HCT116 (cell line): ENCODE measurements around the gene RAX. TPM values are rescaled to one million over a fixed set of nuclear protein-coding genes. Genes with fewer than 3 reads are reported as not detected.

Source experiments
- ATAC-seq: fragments of 200-7000 bp; cut with Tn5 transposase; 2 replicates; pipeline ENCODE4 v1.9.1; 2020; ENCODE audit warnings: mild to moderate bottlenecking, moderate library complexity
- BruUV-seq: library from RNA; stranded (reverse); fragments of 400-500 nt; replicated peaks from 2 replicates; lab custom pipeline; 2021; lab: Mats Ljungman, UMichigan
- CTCF ChIA-PET: fragments of 300-600 bp; sonication (Branson Sonifier 250); formaldehyde crosslinking; loops from one replicate; lab custom pipeline; 2021; ENCODE audit warnings: antibody characterized with exemption; lab: Charles Lee
- POLR2A ChIA-PET: fragments of 300-600, 350-600 bp; sonication (Branson Sonifier 250); formaldehyde crosslinking; loops from one replicate; lab custom pipeline; 2021; ENCODE audit warnings: antibody characterized with exemption; lab: Charles Lee
- RAD21 ChIA-PET, 2 experiments: fragments of 300-600 bp; sonication (Branson Sonifier 250); formaldehyde crosslinking; loops; one replicate each; lab custom pipeline; 2023; ENCODE audit warnings: low total read pairs in 2 of 2; ENCODE audit not compliant: uncharacterized antibody in 2 of 2, unreplicated experiment in 2 of 2, low non-redundant PET in 1 of 2; lab: Charles Lee
- DNase-seq: peaks from one replicate; pipeline ENCODE4 v3.0.0-alpha.2; 2010; ENCODE audit warnings: low read depth, low spot score
- H2AFZ ChIP-seq: fragments of 200-600 bp; shearing (Covaris generic), sonication (generic); 2 replicates; pipeline ENCODE4 v1.6.1; 2017; ENCODE audit warnings: low read depth, mixed run types, mixed read lengths, antibody characterized with exemption, low read length; ENCODE audit not compliant: poor library complexity, severe bottlenecking
- H3K27ac ChIP-seq: 2 replicates; pipeline ENCODE4 v1.5.1; 2012; ENCODE audit warnings: low read depth, low read length
- H3K27me3 ChIP-seq: fragments of 200-600 bp; sonication (generic); 2 replicates; pipeline ENCODE4 v1.6.1; 2016; ENCODE audit warnings: mixed run types, low read length, mixed read lengths; ENCODE audit not compliant: insufficient read depth
- H3K36me3 ChIP-seq, 2 experiments: fragments of 200-500 bp in 1 of 2; fragments of 200-600 bp in 1 of 2; sonication (Bioruptor generic) in 1 of 2; sonication (generic) in 1 of 2; 2 replicates each; pipeline versions ENCODE4 v1.5.1 to v1.6.1; 2014 to 2016; ENCODE audit warnings: low read length in 2 of 2, inconsistent platforms in 1 of 2, mixed read lengths in 1 of 2, mixed run types in 1 of 2; ENCODE audit not compliant: insufficient read depth in 2 of 2, control insufficient read depth in 1 of 2
- H3K4me1 ChIP-seq, 2 experiments: fragments of 200-600 bp in 1 of 2; sonication (generic) in 1 of 2; 2 replicates each; pipeline versions ENCODE4 v1.5.1 to v1.6.1; 2012 to 2017; ENCODE audit warnings: low read length in 2 of 2, inconsistent platforms in 1 of 2, mild to moderate bottlenecking in 1 of 2, mixed read lengths in 1 of 2, mixed run types in 1 of 2, moderate library complexity in 1 of 2; ENCODE audit not compliant: insufficient read depth in 2 of 2, control insufficient read depth in 1 of 2
- H3K4me2 ChIP-seq: fragments of 200-600 bp; sonication (generic); 2 replicates; pipeline ENCODE4 v1.6.1; 2017; ENCODE audit warnings: mixed run types, low read length, mixed read lengths
- H3K4me3 ChIP-seq, 2 experiments: fragments of 200-600 bp in 1 of 2; sonication (generic) in 1 of 2; replicated peaks in 1 of 2; 2 replicates each; pipeline ENCODE4 v1.5.1; 2011 to 2016; ENCODE audit warnings: low read length in 2 of 2, control low read depth in 1 of 2, low read depth in 1 of 2, mild to moderate bottlenecking in 1 of 2, mixed read lengths in 1 of 2, mixed run types in 1 of 2
- H3K79me2 ChIP-seq: fragments of 200-600 bp; sonication (generic); 2 replicates; pipeline ENCODE4 v1.6.1; 2017; ENCODE audit warnings: mild to moderate bottlenecking, mixed run types, low read length, moderate library complexity, mixed read lengths; ENCODE audit not compliant: insufficient read depth
- H3K9ac ChIP-seq: fragments of 200-600 bp; sonication (generic); 2 replicates; pipeline ENCODE4 v1.6.1; 2016; ENCODE audit warnings: low read length, mixed read lengths
- H3K9me2 ChIP-seq: fragments of 200-600 bp; sonication (generic), shearing (Covaris generic); 2 replicates; pipeline ENCODE4 v1.6.1; 2017; ENCODE audit warnings: mixed run types, mild to moderate bottlenecking, moderate library complexity; ENCODE audit not compliant: insufficient read depth
- H3K9me3 ChIP-seq, 2 experiments: fragments of 200-500 bp in 1 of 2; fragments of 200-600 bp in 1 of 2; sonication (Bioruptor generic) in 1 of 2; sonication (generic) in 1 of 2; 2 replicates each; pipeline ENCODE4 v1.6.1; 2014 to 2017; ENCODE audit warnings: low read length in 2 of 2, mixed read lengths in 2 of 2, inconsistent platforms in 1 of 2, low read depth in 1 of 2, mild to moderate bottlenecking in 1 of 2, mixed run types in 1 of 2, moderate library complexity in 1 of 2; ENCODE audit not compliant: control insufficient read depth in 1 of 2, insufficient read depth in 1 of 2
- H4K20me1 ChIP-seq: fragments of 200-600 bp; sonication (generic), shearing (Covaris generic); 2 replicates; pipeline ENCODE4 v1.6.1; 2017; ENCODE audit warnings: mixed run types, mild to moderate bottlenecking, moderate library complexity; ENCODE audit not compliant: insufficient read depth
- CEBPB ChIP-seq: IDR thresholded peaks from 2 replicates; pipeline ENCODE4 v1.6.1; 2012; ENCODE audit warnings: low read depth
- FOSL1 ChIP-seq: IDR thresholded peaks from 2 replicates; pipeline ENCODE4 v1.6.1; 2012; ENCODE audit warnings: low read depth
- JUND ChIP-seq: IDR thresholded peaks from 2 replicates; pipeline ENCODE4 v1.6.1; 2012
- POLR2A ChIP-seq: IDR thresholded peaks from 2 replicates; pipeline ENCODE4 v1.7.0; 2011; ENCODE audit warnings: borderline replicate concordance; ENCODE audit not compliant: insufficient read depth, insufficient read length; ENCODE audit errors: extremely low read depth
- RAD21 ChIP-seq: IDR thresholded peaks from 2 replicates; pipeline ENCODE4 v1.6.1; 2012; ENCODE audit warnings: low read depth, mild to moderate bottlenecking
- REST ChIP-seq: IDR thresholded peaks from 2 replicates; pipeline ENCODE4 v1.6.1; 2012; ENCODE audit warnings: low read depth
- SIN3A ChIP-seq: IDR thresholded peaks from 2 replicates; pipeline ENCODE4 v1.6.1; 2012; ENCODE audit warnings: low read depth
- YY1 ChIP-seq: IDR thresholded peaks from 2 replicates; pipeline ENCODE4 v1.6.1; 2011; ENCODE audit warnings: low read length, low read depth, moderate library complexity, mild to moderate bottlenecking; ENCODE audit not compliant: insufficient replicate concordance; ENCODE audit errors: extremely low read depth
- ZNF274 ChIP-seq: fragments of 200-500 bp; sonication (Bioruptor generic); IDR thresholded peaks from 2 replicates; pipeline ENCODE4 v1.6.1; 2014; ENCODE audit warnings: mild to moderate bottlenecking, low read depth, low read length, inconsistent platforms
- intact Hi-C: fragments of 100-400 bp; cut with micrococcal nuclease; formaldehyde crosslinking; loops from 2 replicates; pipeline ENCODE4 v1.10.0; 2022
- total RNA-seq: library from RNA; stranded (reverse); gene quantifications from one replicate; pipeline ENCODE4 v1.2.1, GENCODE V29; 2021; ENCODE audit not compliant: unreplicated experiment

Gene RAX
- total RNA-seq, 1 experiment from 2014 or later = not detected

DNA sequence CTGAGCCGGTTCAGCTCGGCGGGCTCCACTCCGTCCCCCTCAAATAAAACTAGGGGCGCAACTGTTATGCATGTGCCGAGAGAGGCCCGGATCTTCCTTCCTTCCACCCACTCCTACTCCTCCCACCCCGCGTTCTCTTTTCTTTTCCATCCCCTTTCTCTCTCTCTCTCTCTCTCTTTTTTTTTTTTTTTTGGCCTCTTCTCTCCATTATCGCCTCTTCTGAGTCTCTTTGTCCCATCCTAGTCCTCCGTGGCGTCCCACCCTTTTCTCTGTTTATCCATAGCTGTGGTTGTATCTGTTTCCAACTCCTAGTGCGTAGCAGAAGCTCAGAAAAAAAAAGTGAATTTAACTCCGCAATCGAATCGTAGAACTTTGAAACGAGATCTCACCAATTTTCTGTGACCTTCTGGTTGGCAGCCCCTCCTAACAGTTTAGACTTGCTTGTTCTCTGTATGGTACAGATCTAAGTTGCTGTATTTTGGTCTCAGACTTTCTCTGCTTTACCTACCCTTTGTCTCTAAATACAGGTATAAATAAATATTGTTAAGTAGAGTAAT, 3.6 kb downstream of the RAX start:
- Histone ChIP-seq H3K4me3 (peak overlapping the region; percentile 40 to 51), H3K9ac (no peak overlapping the region), H3K36me3 (no peaks in the 10 kb centered on the region)
- TF ChIP-seq YY1 = no peak
- no peak for TF ChIP-seq FOSL1
- no peak for TF ChIP-seq RAD21
- TF ChIP-seq POLR2A = no peak
- TF ChIP-seq CEBPB = no peak
- no peak for TF ChIP-seq ZNF274
- TF ChIP-seq REST = no peak
- no peak for TF ChIP-seq SIN3A
- no peak for TF ChIP-seq JUND
- TF ChIP-seq, all 23 proteins: peak for 0
- Histone ChIP-seq H3K9me2 (no peaks in the 10 kb centered on the region), H4K20me1 (no peaks in the 10 kb centered on the region), H2AFZ (peak overlapping the region; percentile 88), H3K27me3 (peaks cover 5% of the 10 kb centered on the region; the same call in 1 of the 2 replicates), H3K4me1 (peaks cover 0 to 7% of the 10 kb centered on the region in 2 experiments; a peak in 2 of 4 replicates), H3K27ac (no peak overlapping the region), H3K4me2 (peak overlapping the region; percentile 80), H3K9me3 (no peaks in the 10 kb centered on the region), H3K79me2 (no peaks in the 10 kb centered on the region)
- CTCF ChIA-PET = interaction anchor here (1.0 to 1.5 kb wide), 2 partner anchors 21 to 133 kb away, joined by 4 read pairs; no protein-coding TSS in a partner anchor
- DNase-seq (no peak), ATAC-seq (no peak)
- intact Hi-C loops = no loop called here
- RAD21 ChIA-PET = no interaction called here
- POLR2A ChIA-PET = no interaction called here
- BruUV-seq = no TSS peak
